ENCODE data around the gene INHBB. TPM values are rescaled to one million over a fixed set of nuclear protein-coding genes. Genes with fewer than 3 reads are reported as not detected.

Gene INHBB
- polyA plus RNA-seq, 2 of the 4 experiments (the other 2 are of a cell fraction): 7.2 to 25.3 TPM

GRCh38 chr2:120316071-120316470 lies 29.9 kb upstream of the INHBB start:
- TF ChIP-seq JUNB (IDR thresholded peaks at IDR 0.05): no peak
- no peak for TF ChIP-seq HEYL (CRISPR knock-in tag; IDR thresholded peaks at IDR 0.05)
- no peak for TF ChIP-seq PBX3 (IDR thresholded peaks at IDR 0.05)
- no peak for DNase-seq (ENCODE audit: low read depth in 1 of 2, low spot score in 1 of 2)
- no peak overlapping the region for H3K4me3 ChIP-seq
- H3K9me3 ChIP-seq: no peaks in the 10 kb centered on the region
- no peak for ATAC-seq
- 81% methylated on average over 4 of the region's 5 CpGs for WGBS (ENCODE audit: missing lambda C conversion rate)
- H3K27ac ChIP-seq: no peak overlapping the region
- POLR2A ChIA-PET: no interaction called here
- H3K4me2 ChIP-seq: no peak overlapping the region
- no peak for FAIRE-seq
- H3K4me1 ChIP-seq: 0 out of 3 replicates have a peak, but pooled peaks cover 3% of the 10 kb centered on the region
- CTCF ChIA-PET: interaction anchor here (4.4 kb wide), 1 partner anchor 26 kb away, joined by 17 read pairs; no protein-coding TSS in a partner anchor

GRCh38 chr2:120316528-120317179 lies 29.3 kb upstream of the INHBB start:
- Histone ChIP-seq H3K27ac (no peak overlapping the region), H3K4me3 (no peak overlapping the region), H3K9me3 (no peaks in the 10 kb centered on the region), H3K4me1 (0 out of 3 replicates have a peak, but pooled peaks cover 3% of the 10 kb centered on the region), H3K4me2 (no peak overlapping the region)
- no peak for FAIRE-seq
- ChIA-PET CTCF (interaction anchor here (0.5 to 4.4 kb wide), 4 partner anchors 26 to 655 kb away, joined by 3 to 17 read pairs (median 3); no protein-coding TSS in a partner anchor), POLR2A (no interaction called here)
- WGBS (ENCODE audit: missing lambda C conversion rate): 82% methylated on average over 14 of the region's 15 CpGs
- no peak for DNase-seq (ENCODE audit: low read depth in 1 of 2, low spot score in 1 of 2)
- no peak for TF ChIP-seq HES2 (IDR thresholded peaks at IDR 0.05)
- no peak for TF ChIP-seq RNF2 (IDR thresholded peaks at IDR 0.05; ENCODE audit: borderline replicate concordance, low read depth)
- no peak for TF ChIP-seq MAFK (IDR thresholded peaks at IDR 0.05; ENCODE audit: partially characterized antibody)
- TF ChIP-seq USF2 (IDR thresholded peaks at IDR 0.05): no peak
- TF ChIP-seq MAZ (IDR thresholded peaks at IDR 0.05; ENCODE audit: borderline replicate concordance, low read depth, low read length): no peak
- TF ChIP-seq NR3C1 (IDR thresholded peaks at IDR 0.05): no peak
- no peak for TF ChIP-seq FOSB (CRISPR knock-in tag; IDR thresholded peaks at IDR 0.05)
- TF ChIP-seq HMGXB4 (CRISPR knock-in tag; IDR thresholded peaks at IDR 0.05; ENCODE audit: borderline replicate concordance): no peak
- no peak for TF ChIP-seq KDM1A (IDR thresholded peaks at IDR 0.05; ENCODE audit: low read depth)
- TF ChIP-seq ATOH8 (CRISPR knock-in tag; IDR thresholded peaks at IDR 0.05; ENCODE audit: low read depth): no peak
- TF ChIP-seq RAD21 (conservative IDR thresholded peaks at IDR 0.05 in 1 of 2, IDR thresholded peaks at IDR 0.05 in 1 of 2): no peak
- no peak for ATAC-seq

- Histone ChIP-seq H3K27ac (no peak overlapping the region), H3K9me3 (no peaks in the 10 kb centered on the region), H3K4me3 (no peak overlapping the region), H3K4me1 (0 out of 3 replicates have a peak, but pooled peaks cover 3% of the 10 kb centered on the region), H3K4me2 (no peak overlapping the region)
- ATAC-seq (no peak), FAIRE-seq (no peak), DNase-seq (ENCODE audit: low read depth in 1 of 2, low spot score in 1 of 2) (no peak)
- ChIA-PET CTCF (interaction anchor here (0.5 to 1.0 kb wide), 4 partner anchors 15 to 655 kb away, joined by 3 read pairs; no protein-coding TSS in a partner anchor), POLR2A (no interaction called here)
- TF ChIP-seq MAZ (IDR thresholded peaks at IDR 0.05; ENCODE audit: borderline replicate concordance, low read depth, low read length): no peak
- TF ChIP-seq RCOR1 (IDR thresholded peaks at IDR 0.05; ENCODE audit: low read depth, low read length): no peak
- TF ChIP-seq GATA3 (IDR thresholded peaks at IDR 0.05; ENCODE audit: borderline replicate concordance): no peak
- no peak for TF ChIP-seq FOSL2 (IDR thresholded peaks at IDR 0.05)
- TF ChIP-seq FOSL2 (CRISPR knock-in tag; IDR thresholded peaks at IDR 0.05): no peak
- no peak for TF ChIP-seq EHMT2 (IDR thresholded peaks at IDR 0.05; ENCODE audit: low read depth)
- TF ChIP-seq RFX5 (IDR thresholded peaks at IDR 0.05): no peak
- no peak for TF ChIP-seq RAD21 (conservative IDR thresholded peaks at IDR 0.05 in 1 of 2, IDR thresholded peaks at IDR 0.05 in 1 of 2)
- no peak for TF ChIP-seq HOXA7 (CRISPR knock-in tag; IDR thresholded peaks at IDR 0.05)
- TF ChIP-seq CBX2 (IDR thresholded peaks at IDR 0.05; ENCODE audit: borderline replicate concordance, low read depth): no peak
- TF ChIP-seq ESRRA (IDR thresholded peaks at IDR 0.05; ENCODE audit: borderline replicate concordance, low read length): no peak
- no peak for TF ChIP-seq JUN (IDR thresholded peaks at IDR 0.05)
- no peak for TF ChIP-seq FOSB (CRISPR knock-in tag; IDR thresholded peaks at IDR 0.05)
- no peak for TF ChIP-seq CEBPB (IDR thresholded peaks at IDR 0.05)
- no peak for TF ChIP-seq ZNF302 (CRISPR knock-in tag; IDR thresholded peaks at IDR 0.05)
- TF ChIP-seq MAFK (IDR thresholded peaks at IDR 0.05; ENCODE audit: partially characterized antibody): no peak
- no peak for TF ChIP-seq BHLHE40 (IDR thresholded peaks at IDR 0.05; ENCODE audit: low read depth, low read length)
- TF ChIP-seq POLR2A (IDR thresholded peaks at IDR 0.05; ENCODE audit: low read length): no peak
Observed at GRCh38 chr2:120317180-120317533, 28.8 kb upstream of the INHBB start.
